ENCODE measurements around the gene VWDE.
"Not testable (repeated sequence)": the region's sequence is repeated elsewhere in the genome, so short reads cannot be mapped to it uniquely, and the experiment has no call there.

Gene VWDE

DNA sequence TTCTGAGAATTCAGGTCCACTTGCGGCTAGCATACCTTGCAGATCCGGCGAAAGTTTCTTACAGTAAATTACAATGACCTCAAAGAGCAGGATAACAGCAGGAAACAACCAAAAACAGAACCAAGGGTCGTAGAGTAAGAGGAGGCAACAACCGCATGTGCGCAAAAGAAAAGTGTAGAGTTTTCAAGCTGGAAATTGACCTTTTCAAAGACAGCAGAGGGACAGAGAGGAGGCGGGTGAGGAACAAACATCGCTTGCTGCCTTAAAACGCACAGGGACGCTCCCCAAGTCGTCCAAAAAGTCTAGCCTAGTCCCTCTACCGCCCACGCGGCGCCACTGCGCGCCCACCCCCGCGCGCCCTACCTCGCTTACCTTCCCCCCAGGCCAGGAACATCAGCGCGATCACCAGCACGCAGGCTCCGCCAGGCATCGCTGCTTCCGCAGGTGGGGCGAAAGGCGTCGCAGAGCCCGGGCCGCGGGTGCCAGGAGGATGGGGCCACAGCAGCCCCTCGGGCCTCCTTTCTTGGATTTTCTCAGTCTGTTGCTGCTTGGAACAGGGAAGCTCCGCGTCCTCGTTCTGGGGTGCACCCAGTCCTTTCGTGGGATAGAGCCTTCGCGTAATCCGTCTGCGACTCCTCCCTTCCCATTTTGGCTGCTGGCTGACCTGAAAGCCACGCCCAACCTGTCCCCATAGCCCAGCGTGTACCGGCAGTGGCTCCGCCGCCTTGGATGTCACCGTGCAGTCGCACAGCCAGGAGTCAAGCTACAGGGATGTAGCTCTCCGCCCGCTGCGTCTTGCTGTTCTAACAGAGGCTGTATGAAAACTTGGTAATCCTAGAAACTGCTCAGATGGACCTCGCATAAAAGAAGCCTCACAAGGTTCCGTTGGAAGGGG is at the start of gene VWDE:
TSS of gene VWDE (minus strand) at position 579 of the 895 bp plus-strand sequence. CDS start at position 430, 149 bp downstream.
- peak; percentile 11 to 28 for DNase-seq (ENCODE audit: low read depth in 1 of 2, low spot score in 1 of 2)

DNA sequence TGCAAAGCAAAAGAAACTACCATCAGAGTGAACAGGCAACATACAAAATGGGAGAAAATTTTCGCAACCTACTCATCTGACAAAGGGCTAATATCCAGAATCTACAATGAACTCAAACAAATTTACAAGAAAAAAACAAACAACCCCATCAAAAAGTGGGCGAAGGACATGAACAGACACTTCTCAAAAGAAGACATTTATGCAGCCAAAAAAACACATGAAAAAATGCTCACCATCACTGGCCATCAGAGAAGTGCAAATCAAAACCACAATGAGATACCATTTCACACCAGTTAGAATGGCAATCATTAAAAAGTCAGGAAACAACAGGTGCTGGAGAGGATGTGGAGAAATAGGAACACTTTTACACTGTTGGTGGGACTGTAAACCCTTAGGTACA is 49.5 kb upstream of the VWDE start:
- DNase-seq (ENCODE audit: low read depth in 1 of 2, low spot score in 1 of 2), result not testable (repeated sequence)

DNA sequence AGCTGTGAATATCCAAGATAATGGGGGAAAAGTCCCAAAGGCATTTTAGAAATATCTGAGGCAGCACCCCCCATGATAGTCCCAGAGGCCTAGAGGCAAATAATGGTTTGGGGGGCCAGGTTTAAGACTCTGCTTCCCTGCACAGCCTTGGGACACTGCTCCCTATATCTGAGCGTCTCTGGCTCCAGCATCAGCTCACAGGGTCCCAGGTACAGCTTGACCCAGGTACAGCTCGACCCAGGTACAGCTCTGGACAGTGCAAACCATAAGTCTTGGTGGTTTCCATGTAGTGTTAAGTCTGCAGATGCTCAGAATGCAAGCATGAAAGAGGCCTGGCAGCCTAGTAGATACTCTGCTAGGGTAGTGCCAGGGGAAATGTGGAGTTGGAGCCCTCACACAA is 47.0 kb upstream of the VWDE start:
- no peak for DNase-seq (ENCODE audit: low read depth in 1 of 2, low spot score in 1 of 2)

DNA sequence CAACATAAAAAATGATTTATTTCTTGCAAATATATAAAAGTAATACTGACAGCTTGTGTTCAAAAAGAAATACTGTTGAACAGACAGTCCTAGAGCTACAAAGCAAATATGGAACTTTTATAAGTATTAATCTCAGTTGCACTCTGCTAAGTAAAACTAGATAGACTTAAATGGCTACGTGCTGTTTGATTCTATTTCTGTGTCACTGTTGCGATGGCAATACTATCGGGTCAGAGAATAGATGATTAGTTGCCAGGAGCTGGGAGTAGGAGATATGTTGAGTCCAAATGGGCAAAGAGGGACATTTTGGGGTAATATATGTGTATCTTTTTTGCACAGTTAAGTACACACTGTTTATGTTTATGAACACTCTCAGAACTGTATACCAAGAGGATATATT is 41.1 kb upstream of the VWDE start:
- DNase-seq (ENCODE audit: low read depth in 1 of 2, low spot score in 1 of 2), result no peak

DNA sequence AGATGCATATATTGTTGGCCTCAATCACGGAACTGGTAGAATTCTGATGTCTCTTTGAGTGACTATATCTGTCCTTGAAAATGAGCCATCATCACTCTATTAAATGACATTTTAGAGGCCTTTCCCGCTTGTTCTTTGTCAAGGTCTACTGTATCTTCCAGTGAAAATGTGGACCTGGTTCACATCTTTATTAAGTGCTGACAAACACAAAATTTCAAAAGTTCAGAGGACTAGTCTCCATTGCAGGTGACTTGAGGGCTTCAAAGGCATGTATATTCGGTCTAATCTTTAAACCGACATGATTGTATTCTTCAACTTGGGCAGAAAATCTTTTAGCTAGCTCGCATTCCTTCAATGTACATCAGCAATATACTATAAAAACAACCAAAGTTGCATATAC is 36.6 kb upstream of the VWDE start:
- no peak for DNase-seq (ENCODE audit: low read depth in 1 of 2, low spot score in 1 of 2)

DNA sequence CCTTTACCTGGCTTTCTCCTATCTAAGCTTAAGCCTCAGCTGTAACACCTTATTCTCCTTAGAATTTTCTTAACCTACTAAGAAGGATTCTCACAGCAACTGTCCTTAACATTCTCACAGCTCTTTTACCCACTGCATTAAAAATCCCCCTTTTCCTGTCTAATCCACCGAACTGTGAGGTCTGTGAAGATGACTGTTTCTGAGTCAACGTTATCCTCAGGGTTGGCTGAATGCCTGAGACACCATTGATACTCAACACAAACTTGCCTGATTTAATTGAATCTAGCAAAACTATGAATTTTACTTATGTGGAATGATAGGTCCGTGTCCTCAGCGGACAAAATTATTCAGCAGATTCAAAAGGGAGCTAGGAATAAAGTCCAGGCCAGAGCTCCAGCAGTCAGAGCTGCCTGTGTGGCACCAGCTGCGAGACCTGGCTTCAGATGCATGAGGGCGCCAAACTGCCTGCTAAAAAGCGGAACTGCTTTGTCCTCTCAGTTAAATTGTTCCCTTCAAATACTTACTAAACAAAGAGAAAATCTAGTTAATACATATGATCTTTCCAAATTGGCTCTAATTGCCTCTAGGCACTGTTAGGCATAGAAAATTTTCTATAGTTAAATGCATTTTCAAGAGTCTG is 33.4 kb upstream of the VWDE start:
- DNase-seq (ENCODE audit: low read depth in 1 of 2, low spot score in 1 of 2), result no peak

DNA sequence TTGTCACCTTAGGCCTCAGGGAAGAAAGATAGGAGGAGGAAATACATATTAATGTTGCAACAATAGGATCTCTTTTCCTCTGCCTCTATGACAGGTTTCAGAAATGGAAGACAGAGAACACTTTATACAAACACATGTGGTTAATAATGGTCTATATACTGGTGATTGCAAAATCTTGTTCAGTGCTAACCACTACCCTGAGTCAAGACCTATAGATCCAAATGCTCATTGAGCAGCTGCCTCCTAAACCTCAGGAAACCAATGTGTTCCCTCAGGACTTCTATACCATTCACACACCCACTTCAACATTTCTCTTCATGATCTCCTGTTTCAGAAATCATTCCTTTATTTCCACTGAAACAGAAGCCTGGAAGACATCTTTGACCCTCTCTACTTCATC is 32.5 kb upstream of the VWDE start:
- no peak for DNase-seq (ENCODE audit: low read depth in 1 of 2, low spot score in 1 of 2)

DNA sequence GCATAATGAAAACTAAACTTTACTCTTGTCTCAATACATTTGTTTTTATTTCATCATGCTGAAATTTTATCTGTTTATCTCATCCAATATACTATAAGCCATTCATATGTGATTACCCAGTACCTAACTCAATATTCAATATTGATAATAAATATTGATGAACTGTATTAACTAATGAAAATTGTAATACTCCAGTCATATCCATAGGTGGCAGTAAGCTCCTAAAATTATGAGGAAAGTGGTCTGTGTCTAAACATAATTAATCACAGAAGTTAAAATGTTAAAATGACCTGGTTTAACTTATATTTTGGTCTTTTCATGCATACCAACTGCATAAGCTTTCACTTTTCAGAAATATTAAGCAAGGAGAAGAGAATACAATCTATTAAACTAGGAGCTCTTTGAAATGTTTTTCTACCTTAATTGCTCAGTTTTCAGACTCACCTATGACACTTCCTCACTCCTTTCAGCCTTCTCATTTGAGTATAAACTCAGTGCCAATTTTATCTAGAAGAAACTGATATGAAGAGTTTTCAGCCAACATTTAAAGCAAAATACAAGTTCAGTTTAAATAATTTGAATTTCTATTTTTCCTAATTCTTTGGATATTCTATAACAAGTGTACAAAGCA is 30.5 kb upstream of the VWDE start:
- DNase-seq (ENCODE audit: low read depth in 1 of 2, low spot score in 1 of 2), result no peak

DNA sequence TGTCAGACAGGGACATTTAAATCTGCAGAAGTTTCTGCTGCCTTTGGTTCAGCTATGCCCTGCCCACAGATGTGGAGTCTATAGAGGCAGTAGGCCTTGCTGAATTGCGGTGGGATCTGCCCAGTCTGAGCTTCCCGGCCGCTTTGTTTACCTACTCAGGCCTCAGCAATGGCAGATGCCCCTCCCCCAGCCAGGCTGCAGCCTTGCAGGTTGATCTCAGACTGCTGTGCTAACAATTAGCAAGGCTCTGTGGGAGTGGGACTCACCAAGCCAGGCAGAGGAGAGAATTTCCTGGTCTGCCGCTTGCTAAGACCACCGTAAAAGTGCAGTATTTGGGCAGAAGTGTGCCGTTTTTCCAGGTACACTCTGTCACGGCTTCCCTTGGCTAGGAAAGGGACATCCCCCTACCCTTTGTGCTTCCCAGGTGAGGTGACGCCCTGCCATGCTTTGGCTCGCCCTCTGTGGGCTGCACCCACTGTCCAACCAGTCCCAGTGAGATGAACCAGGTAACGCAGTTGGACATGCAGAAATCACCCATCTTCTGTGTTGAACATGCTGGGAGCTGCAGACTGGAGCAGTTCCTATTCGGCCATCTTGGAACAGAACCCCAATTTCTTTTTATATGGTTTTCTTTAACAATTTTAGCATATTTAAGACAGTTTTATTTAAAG is 28.4 kb upstream of the VWDE start:
- DNase-seq (ENCODE audit: low read depth in 1 of 2, low spot score in 1 of 2), result no peak

DNA sequence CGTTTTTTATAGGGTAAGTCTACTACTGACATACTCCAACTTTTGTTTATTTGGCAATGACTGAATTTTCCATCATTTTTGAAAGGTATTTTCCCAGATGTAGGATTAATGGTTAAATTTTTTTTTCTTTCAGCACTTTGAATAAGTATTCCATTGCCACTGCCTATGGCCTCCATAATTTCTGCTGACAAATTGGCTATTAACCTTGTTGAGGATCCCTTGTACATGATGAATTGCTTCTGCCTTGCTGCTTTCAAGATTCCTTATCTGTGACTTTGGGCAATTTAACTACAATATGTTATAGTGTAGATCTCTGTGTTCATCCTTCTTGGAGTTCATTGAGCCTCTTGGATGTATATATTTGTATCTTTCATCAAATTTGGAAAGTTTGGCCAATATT is 21.6 kb upstream of the VWDE start:
- no peak for DNase-seq (ENCODE audit: low read depth in 1 of 2, low spot score in 1 of 2)

DNA sequence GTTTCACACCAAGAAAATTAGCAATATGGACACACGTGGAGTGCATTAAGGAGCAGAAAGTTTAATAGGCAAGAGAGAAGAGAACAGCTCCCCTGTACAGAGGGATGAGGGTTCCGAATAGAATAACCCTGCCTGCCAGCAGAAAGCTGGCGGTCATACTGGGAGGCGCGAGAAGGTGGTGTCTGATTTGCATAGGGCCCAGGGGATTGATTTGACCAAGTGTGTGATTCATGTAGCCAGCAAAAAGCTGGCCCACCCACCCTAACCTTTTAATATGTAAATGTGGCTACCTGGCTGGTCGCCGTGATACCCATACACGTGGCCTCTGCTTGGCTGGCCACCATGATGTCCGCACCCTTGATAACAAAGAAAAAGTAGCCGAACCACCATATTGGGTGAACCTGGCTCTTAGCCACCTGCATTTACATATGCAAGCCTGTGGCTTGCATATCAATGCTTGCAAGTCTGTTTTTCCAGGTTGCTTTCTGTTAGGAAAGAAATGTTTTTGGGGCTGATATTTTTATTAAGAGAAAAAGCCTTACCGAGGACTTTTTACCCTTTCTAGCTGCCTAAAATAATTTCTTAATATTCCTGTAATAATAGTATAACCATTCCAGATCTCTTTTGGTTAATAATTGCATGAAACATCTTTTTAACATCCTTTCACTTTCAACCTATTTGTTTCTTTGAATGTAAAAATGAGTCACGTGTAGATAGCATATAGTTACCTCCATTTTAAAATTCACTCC is 20.5 kb upstream of the VWDE start:
- no peak for DNase-seq (ENCODE audit: low read depth in 1 of 2, low spot score in 1 of 2)

DNA sequence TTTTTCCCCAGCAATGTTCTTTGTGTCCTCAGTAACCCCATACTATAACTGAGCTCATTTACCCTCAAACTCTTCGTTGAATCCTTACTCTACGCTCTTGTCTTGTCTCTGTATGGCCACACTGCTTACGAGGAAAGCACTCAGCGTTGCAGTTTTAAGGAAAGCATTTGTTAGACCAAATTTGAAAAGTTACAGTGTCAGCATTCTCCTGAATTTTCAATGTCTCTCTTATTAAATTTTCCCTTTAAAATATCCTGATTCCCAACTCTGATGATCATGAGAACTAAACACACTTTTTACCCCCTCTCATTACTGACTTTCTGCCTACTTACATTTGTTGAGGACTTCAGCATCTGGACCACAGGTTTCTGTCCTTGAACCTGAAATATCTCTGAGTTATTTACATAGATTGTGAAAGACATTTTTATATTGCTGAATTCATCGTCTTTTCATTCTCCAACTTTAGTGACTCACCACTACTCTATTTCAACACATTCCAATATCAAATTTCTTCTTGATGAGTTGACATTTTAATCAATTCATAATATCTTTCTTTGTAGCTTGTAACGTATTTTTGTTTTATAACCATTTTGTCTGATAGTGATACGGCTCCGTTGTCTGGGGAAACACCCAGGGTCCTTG is 19.8 kb upstream of the VWDE start:
- no peak for DNase-seq (ENCODE audit: low read depth in 1 of 2, low spot score in 1 of 2)

DNA sequence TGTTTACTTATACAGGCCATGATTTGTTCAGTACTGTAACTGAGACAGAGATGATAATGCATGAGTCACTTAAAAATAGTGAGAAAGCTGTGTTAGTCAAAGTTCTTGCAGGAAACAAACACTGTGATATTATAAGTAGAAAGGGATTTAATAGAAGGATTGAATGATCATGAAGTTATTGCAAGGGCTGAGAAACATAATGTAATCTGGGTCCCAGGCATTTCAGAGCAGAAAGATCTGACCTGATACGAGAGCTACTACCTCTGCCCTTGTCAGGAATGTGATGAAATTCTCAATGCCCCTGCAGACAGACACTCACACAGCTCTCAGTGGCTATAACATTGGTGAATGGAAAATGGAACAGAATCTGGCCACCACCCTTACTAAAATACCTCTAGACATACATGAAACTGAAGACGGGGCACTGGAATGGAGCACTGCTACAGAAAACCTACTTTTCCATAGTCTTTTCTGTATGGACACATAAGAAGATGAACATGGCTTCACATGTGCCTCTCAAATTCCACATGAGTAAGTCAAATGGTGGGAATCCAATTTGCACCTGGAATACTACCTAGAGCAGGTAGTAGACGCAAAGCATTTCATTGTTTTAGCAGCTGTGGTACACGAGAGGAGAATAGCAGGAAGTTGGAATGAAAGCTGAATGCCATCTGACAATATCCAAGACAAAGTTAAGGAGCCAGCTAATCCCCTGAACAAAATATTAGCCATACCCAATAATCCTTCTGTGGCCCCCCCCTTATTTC is 19.1 kb upstream of the VWDE start:
- DNase-seq (ENCODE audit: low read depth in 1 of 2, low spot score in 1 of 2), result no peak

DNA sequence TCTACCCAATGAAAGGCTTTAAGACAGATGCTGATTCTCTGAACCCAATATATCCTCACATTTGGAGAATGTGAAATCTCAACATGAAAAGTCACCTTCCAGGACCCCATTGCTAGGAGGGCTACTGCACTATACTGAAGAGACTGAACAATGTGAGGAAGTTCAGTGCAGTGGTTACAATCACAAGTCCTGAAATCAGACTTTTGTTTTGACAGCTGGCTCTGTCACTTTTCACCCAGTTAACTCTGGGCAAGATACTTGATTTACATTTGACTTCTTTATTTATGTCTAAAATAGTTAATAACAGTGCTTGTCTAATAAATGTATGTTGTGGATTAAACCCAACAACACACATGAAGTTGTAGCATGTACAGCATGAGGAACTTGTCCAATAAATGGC is 14.8 kb upstream of the VWDE start:
- no peak for DNase-seq (ENCODE audit: low read depth in 1 of 2, low spot score in 1 of 2)

DNA sequence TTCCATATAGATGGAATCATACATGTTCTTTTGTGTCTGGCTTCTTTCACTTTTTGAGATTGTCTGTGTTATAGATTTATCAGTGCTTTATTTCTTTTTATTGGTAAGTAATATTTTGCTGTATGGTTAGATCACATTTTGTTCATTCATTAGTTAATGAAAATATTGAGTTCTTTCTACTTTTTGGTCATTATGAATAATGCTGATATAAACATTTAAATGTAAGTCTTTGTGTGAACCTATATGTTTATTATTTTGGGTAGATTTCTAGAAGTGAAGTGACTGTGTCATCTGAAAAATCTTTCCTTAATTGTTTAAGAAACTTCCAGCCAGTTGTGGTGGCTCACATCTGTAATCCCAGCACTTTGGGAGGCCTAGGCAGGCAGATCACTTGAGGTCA is 11.4 kb upstream of the VWDE start:
- no peak for DNase-seq (ENCODE audit: low read depth in 1 of 2, low spot score in 1 of 2)

DNA sequence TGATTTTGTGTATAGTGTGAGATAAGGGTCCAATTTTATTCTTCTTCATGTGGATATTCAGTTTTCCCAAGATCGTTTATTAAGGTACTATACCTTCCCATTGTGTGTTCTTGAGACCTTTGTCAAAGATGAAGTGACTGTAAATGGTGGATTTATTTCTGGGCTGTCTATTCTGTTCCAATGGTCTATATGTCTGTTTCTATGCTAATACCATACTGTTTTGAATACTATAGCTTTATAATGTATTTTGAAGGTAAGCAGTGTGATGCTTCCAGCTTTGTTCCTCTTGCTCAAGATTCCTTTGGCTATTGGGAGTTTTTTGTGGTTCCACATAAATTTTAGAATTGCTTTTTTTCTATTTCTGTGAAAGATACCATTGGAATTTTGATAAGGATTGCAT is 8.7 kb upstream of the VWDE start:
- DNase-seq (ENCODE audit: low read depth in 1 of 2, low spot score in 1 of 2), result no peak

DNA sequence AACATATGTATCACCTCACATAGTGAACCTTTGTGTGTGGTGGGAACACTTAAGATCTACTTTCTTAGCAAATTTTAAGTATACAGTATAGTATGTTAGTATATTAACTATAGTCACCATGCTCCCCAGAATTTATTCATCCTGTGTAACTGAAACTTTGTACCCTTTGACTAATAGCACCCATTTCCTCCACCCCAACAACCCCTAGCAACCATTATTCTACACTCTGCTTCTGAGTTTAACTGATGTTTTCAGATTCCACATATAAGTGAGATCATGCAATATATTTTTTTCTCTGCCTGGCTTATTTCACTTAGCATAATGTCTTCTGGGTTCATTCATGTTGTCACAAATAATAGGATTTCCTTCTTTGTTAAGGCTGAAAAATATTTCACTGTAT is 6.9 kb upstream of the VWDE start:
- DNase-seq (ENCODE audit: low read depth in 1 of 2, low spot score in 1 of 2), result no peak

DNA sequence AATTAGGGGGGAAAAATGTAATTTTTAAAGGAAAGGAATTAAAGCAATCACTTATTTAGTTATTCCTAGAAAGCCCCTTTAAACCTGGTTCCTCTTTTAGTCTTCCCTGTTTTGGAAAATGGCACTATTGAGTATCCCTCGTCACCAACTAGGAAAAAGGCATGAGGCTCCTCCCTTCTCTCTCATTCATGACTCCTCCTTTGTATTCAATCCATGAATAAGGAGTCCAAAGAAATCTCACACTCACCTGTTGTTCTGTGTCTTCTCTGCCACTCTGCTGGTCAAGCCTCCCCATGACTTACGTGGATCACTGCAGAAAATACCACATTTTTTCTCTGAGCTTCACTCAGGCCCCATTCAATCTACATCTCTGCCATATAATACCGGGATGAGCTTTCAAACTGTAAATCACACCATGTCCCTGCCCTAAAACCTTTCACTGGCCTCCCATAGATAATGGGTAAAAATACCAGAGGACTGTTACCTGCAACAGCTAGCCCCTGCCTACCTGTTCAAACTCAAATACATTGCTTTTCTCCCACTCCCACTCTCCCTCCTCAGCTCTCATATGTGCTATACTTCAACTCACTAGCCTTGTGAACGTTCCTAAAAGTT is 5.5 kb upstream of the VWDE start:
- DNase-seq (ENCODE audit: low read depth in 1 of 2, low spot score in 1 of 2), result no peak

DNA sequence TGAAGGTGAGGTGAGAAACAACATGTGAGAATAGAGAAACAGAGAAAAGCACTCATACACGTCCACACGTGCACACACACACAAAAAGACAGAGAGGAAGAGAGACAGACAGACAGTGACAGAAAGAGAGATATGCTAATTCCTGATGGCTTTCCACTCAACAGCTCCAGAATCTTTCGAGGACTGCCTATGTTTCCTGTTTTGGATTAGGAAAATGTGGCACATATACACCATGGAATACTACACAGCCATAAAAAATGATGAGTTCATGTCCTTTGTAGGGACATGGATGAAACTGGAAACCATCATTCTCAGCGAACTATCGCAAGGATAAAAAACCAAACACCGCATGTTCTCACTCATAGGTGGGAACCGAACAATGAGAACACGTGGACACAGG is 4.0 kb upstream of the VWDE start:
- DNase-seq (ENCODE audit: low read depth in 1 of 2, low spot score in 1 of 2), result not testable (repeated sequence)

All from stimulated activated CD4-positive, alpha-beta T cell treated with anti-CD3 and anti-CD28 coated beads, Interleukin-15, amount 100 ng/mL, for 1 hour (primary cell).